OCI-LY7 (cell line): ENCODE results near the gene PRRG3. TPM values are rescaled to one million over a fixed set of nuclear protein-coding genes. Genes with fewer than 3 reads are reported as not detected.

Experiments used
- BruUV-seq: library from RNA; stranded (reverse); fragments of 400-500 nt; replicated peaks from 2 replicates; lab custom pipeline; 2021; lab: Mats Ljungman, UMichigan
- CTCF ChIA-PET: fragments of 300-600 bp; sonication (Branson Sonifier 250); formaldehyde crosslinking; loops from one replicate; lab custom pipeline; 2022; ENCODE audit warnings: antibody characterized with exemption; ENCODE audit not compliant: unreplicated experiment; lab: Charles Lee
- POLR2A ChIA-PET: fragments of 300-600 bp; sonication (Branson Sonifier 250); formaldehyde crosslinking; loops from one replicate; lab custom pipeline; 2022; ENCODE audit warnings: antibody characterized with exemption; lab: Charles Lee
- DNase-seq: peaks from one replicate; pipeline ENCODE4 v3.0.0-alpha.2; 2015; ENCODE audit warnings: low spot score
- H2AFZ ChIP-seq: fragments of 200-600 bp; sonication (generic), shearing (Covaris generic); 2 replicates; pipeline ENCODE4 v1.6.1; 2014; ENCODE audit warnings: mild to moderate bottlenecking, antibody characterized with exemption, low read length, moderate library complexity
- H3K27ac ChIP-seq: fragments of 200-600 bp; sonication (generic); 2 replicates; pipeline ENCODE4 v1.5.1; 2014; ENCODE audit warnings: mixed run types, low read depth, mild to moderate bottlenecking, moderate library complexity, low read length, inconsistent platforms; ENCODE audit not compliant: poor library complexity, severe bottlenecking
- H3K36me3 ChIP-seq: fragments of 200-600 bp; sonication (generic); 2 replicates; pipeline ENCODE4 v1.6.1; 2014; ENCODE audit warnings: mild to moderate bottlenecking, antibody characterized with exemption, low read length, moderate library complexity, mixed read lengths; ENCODE audit not compliant: insufficient read depth
- H3K4me1 ChIP-seq: fragments of 200-600 bp; sonication (generic); 2 replicates; pipeline ENCODE4 v1.5.1; 2014; ENCODE audit warnings: mild to moderate bottlenecking, low read length; ENCODE audit not compliant: insufficient read depth, poor library complexity, severe bottlenecking
- H3K4me2 ChIP-seq: fragments of 200-600 bp; sonication (generic); 2 replicates; pipeline ENCODE4 v1.6.1; 2014; ENCODE audit warnings: mild to moderate bottlenecking, low read length
- H3K4me3 ChIP-seq: fragments of 200-600 bp; sonication (generic); 2 replicates; pipeline ENCODE4 v1.5.1; 2014; ENCODE audit warnings: mild to moderate bottlenecking, low read depth, low read length; ENCODE audit not compliant: poor library complexity, severe bottlenecking
- H3K79me2 ChIP-seq: fragments of 200-600 bp; sonication (generic); 2 replicates; pipeline ENCODE4 v1.6.1; 2016; ENCODE audit warnings: low read depth, mild to moderate bottlenecking, low read length, moderate library complexity, mixed read lengths; ENCODE audit not compliant: insufficient read depth
- H3K9me2 ChIP-seq: fragments of 200-600 bp; sonication (generic); 2 replicates; pipeline ENCODE4 v1.6.1; 2016; ENCODE audit warnings: mild to moderate bottlenecking, low read length, mixed read lengths; ENCODE audit not compliant: insufficient read depth
- H3K9me3 ChIP-seq: fragments of 200-600 bp; sonication (generic); 2 replicates; pipeline ENCODE4 v1.6.1; 2014; ENCODE audit warnings: mild to moderate bottlenecking, mixed run types, low read length, mixed read lengths
- H4K20me1 ChIP-seq: fragments of 200-600 bp; sonication (generic); 2 replicates; pipeline ENCODE4 v1.6.1; 2014; ENCODE audit warnings: mild to moderate bottlenecking, antibody characterized with exemption, low read length, moderate library complexity, mixed read lengths; ENCODE audit not compliant: insufficient read depth
- EZH2phosphoT487 ChIP-seq: fragments of 200-600 bp; sonication (generic); IDR thresholded peaks from 2 replicates; pipeline ENCODE4 v1.6.1; 2018; ENCODE audit warnings: low read depth, borderline replicate concordance, mild to moderate bottlenecking, mixed run types, antibody characterized with exemption, low read length, moderate library complexity, mixed read lengths
- intact Hi-C: fragments of 100-400 bp; cut with micrococcal nuclease; formaldehyde crosslinking; loops from one replicate; pipeline ENCODE4 v1.10.0; 2022; ENCODE audit not compliant: unreplicated experiment
- total RNA-seq, 2 experiments: library from RNA; depleted of rRNA in 1 of 2; stranded (reverse); fragments of >200 nt in 1 of 2; shearing (Covaris generic) in 1 of 2; gene quantifications; 2 replicates each; pipeline ENCODE4 v1.2.3, GENCODE V29; 2014 to 2022
- TF ChIP-seq, protein P1 (sequence below): fragments of 200-600 bp; sonication (generic); conservative IDR thresholded peaks from 2 replicates; pipeline ENCODE4 v1.5.1; 2014; ENCODE audit warnings: mild to moderate bottlenecking, antibody characterized with exemption, low read length, moderate library complexity, mixed read lengths

The PRRG3 gene
- total RNA-seq, 2 experiments from 2014 or later: not detected

DNA sequence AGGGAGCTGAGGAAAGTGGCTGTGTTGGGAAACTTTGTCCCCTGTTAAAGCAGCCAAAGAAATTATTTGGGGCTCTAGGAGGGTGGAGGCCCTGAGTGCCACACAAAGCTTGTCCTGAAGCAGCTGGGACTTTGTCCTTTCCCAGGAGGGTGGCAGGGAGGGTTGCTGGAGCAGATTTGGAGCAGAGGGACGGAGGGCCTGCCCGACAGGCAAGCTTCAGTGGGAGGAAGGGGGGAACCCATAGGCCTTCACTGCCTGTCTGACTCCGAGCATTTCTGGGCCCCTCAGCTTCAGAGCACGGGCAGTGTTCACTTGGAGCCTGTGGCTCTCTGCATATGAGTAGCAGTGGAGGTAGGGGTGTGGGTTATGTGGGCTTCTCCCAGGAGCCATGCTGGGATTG, 32.1 kb downstream of the PRRG3 start:
- POLR2A ChIA-PET: no interaction called here
- CTCF ChIA-PET: no interaction called here
- no peaks in the 10 kb centered on the region for H3K79me2 ChIP-seq
- no peaks in the 10 kb centered on the region for H3K36me3 ChIP-seq
- no peak overlapping the region for H2AFZ ChIP-seq
- H4K20me1 ChIP-seq: no peaks in the 10 kb centered on the region
- intact Hi-C loops: no loop called here
- H3K4me2 ChIP-seq: no peak overlapping the region
- H3K4me3 ChIP-seq: no peak overlapping the region
- H3K27ac ChIP-seq: no peak overlapping the region
- H3K9me2 ChIP-seq: no peaks in the 10 kb centered on the region
- BruUV-seq: no TSS peak
- TF ChIP-seq, protein P1, sequence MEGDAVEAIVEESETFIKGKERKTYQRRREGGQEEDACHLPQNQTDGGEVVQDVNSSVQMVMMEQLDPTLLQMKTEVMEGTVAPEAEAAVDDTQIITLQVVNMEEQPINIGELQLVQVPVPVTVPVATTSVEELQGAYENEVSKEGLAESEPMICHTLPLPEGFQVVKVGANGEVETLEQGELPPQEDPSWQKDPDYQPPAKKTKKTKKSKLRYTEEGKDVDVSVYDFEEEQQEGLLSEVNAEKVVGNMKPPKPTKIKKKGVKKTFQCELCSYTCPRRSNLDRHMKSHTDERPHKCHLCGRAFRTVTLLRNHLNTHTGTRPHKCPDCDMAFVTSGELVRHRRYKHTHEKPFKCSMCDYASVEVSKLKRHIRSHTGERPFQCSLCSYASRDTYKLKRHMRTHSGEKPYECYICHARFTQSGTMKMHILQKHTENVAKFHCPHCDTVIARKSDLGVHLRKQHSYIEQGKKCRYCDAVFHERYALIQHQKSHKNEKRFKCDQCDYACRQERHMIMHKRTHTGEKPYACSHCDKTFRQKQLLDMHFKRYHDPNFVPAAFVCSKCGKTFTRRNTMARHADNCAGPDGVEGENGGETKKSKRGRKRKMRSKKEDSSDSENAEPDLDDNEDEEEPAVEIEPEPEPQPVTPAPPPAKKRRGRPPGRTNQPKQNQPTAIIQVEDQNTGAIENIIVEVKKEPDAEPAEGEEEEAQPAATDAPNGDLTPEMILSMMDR: no peak
- TF ChIP-seq EZH2phosphoT487: no peak
- no peak for DNase-seq
- no peaks in the 10 kb centered on the region for H3K9me3 ChIP-seq
- H3K4me1 ChIP-seq: no peaks in the 10 kb centered on the region

DNA sequence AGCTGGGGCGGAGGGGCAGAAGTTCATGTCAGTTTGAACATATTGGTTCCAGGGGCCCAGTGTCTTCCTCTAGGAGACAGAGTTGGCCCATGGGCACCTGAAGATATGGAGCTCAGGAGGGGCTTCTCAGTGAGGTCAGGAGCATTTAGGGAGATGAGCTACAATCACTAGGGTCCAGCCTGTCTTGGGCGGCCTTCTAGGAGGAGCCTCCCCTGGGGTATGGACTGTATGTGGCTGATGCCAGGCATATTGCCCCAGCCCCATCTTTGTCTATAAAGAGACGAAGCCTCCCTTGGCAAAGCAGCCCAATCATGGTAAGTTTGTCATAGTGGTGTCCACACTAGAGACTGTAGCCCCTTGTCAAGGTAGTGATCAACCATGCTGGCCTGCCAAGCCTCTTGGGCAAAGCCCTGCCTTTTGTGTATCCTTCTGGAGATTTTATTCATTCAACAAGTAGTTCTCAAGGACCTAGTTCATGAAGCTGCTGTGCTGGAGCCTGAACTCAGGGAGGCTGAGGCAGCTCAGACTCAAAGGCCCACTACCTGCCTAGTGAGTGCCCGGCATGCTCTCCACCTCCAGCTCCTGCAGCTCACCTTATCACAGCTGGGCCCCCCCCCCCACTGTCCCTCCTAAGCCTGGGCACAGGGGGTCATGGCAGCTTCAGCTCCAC, 33.9 kb downstream of the PRRG3 start:
- BruUV-seq: no TSS peak
- no peak for TF ChIP-seq EZH2phosphoT487
- Histone ChIP-seq H3K4me3 (no peak overlapping the region), H3K36me3 (no peaks in the 10 kb centered on the region), H3K27ac (no peak overlapping the region), H2AFZ (no peak overlapping the region), H3K4me2 (no peak overlapping the region), H3K9me2 (no peaks in the 10 kb centered on the region), H4K20me1 (no peaks in the 10 kb centered on the region), H3K4me1 (no peaks in the 10 kb centered on the region), H3K9me3 (no peaks in the 10 kb centered on the region), H3K79me2 (no peaks in the 10 kb centered on the region)
- ChIA-PET POLR2A (no interaction called here), CTCF (no interaction called here)
- intact Hi-C loops: no loop called here
- DNase-seq: no peak

DNA sequence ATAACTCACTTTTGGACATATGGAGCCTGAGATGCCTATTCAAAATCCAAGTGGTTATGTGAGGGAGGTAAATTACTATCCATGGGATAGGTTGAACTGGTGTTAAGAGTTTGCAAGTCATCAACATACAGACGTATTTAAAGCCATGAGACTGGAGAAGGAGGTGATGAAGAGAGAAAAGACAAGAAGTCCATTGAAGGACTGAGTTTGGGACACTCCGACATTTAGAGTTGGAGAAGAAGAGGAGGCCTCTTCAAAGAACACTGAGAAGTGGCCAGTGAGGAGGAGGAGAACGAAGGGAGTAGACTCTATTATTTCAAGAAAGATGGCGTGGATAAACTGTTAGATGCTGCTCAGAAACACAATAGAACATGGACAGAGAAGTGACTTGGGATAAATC, 39.2 kb downstream of the PRRG3 start, which contains the start of gene CNGA2:
TSS of gene CNGA2 (plus strand) at position 301 of the 400 bp plus-strand sequence. CDS start 3,738 bp downstream, outside the sequence.
- Histone ChIP-seq H3K27ac (no peak within 1 kb of the TSS), H3K4me1 (no peaks in the 10 kb centered on the region), H3K9me2 (no peaks in the 10 kb centered on the region), H2AFZ (no peak within 1 kb of the TSS), H3K9me3 (no peaks in the 10 kb centered on the region), H3K79me2 (no peaks in the 10 kb centered on the region), H3K36me3 (no peaks in the 10 kb centered on the region), H3K4me2 (no peak within 1 kb of the TSS), H4K20me1 (no peaks in the 10 kb centered on the region), H3K4me3 (no peak within 1 kb of the TSS)
- no TSS peak for BruUV-seq
- ChIA-PET CTCF (no interaction called here), POLR2A (no interaction called here)
- TF ChIP-seq, protein P1: no peak
- no peak for TF ChIP-seq EZH2phosphoT487
- DNase-seq: no peak
- intact Hi-C loops: no loop called here
